A549 (cell line): ENCODE data around the gene SLC7A8.

Experiments
- CTCF ChIP-seq: fragments of >200 bp; sonication (Bioruptor Twin); formaldehyde crosslinking; IDR thresholded peaks from 3 replicates; pipeline ENCODE4 v1.5.1; 2016
- EP300 ChIP-seq, 2 experiments: fragments of >200 bp; sonication (Bioruptor Twin); formaldehyde crosslinking; IDR thresholded peaks; 2 replicates in 1 of 2; 3 replicates in 1 of 2; pipeline ENCODE4 v1.6.1; 2016 to 2017
- HEYL ChIP-seq: fragments of 250-450 bp; sonication (Bioruptor Pico); IDR thresholded peaks from 2 replicates; pipeline ENCODE4 v1.8.0; 2021; ENCODE audit warnings: mild to moderate bottlenecking, moderate library complexity
- HMGXB4 ChIP-seq: fragments of 250-450 bp; sonication (Bioruptor Pico); IDR thresholded peaks from 2 replicates; pipeline ENCODE4 v1.5.0; 2021; ENCODE audit warnings: mild to moderate bottlenecking, moderate library complexity, borderline replicate concordance
- JUN ChIP-seq, 2 experiments: fragments of >200 bp; sonication (Bioruptor Twin); formaldehyde crosslinking; IDR thresholded peaks; 2 replicates in 1 of 2; 3 replicates in 1 of 2; pipeline ENCODE4 v1.6.1; 2016 to 2017
- NR3C1 ChIP-seq: fragments of >200 bp; sonication (Bioruptor Twin); formaldehyde crosslinking; IDR thresholded peaks from 3 replicates; pipeline ENCODE4 v1.6.1; 2017
- POLR2A ChIP-seq: IDR thresholded peaks from 2 replicates; pipeline ENCODE4 v1.6.1; 2012; ENCODE audit warnings: mild to moderate bottlenecking, low read length
- RNF2 ChIP-seq: fragments of 200-600 bp; sonication (generic); IDR thresholded peaks from 2 replicates; pipeline ENCODE4 v1.6.1; 2016; ENCODE audit warnings: low read depth, mild to moderate bottlenecking, antibody characterized with exemption, moderate library complexity, borderline replicate concordance

GRCh38 chr14:23148591-23149249, 34.7 kb downstream of the SLC7A8 start:
- TF ChIP-seq CTCF (no peak), RNF2 (no peak), HEYL (CRISPR knock-in tag) (no peak), JUN (IDR thresholded peaks at IDR 0.05) (no peak), HMGXB4 (CRISPR knock-in tag) (no peak), POLR2A (no peak), EP300 (IDR thresholded peaks at IDR 0.05) (no peak), NR3C1 (no peak)
